Progenitor cell of endocrine pancreas (in vitro differentiated cells): ENCODE results near the gene ZPR1. TPM values are rescaled to one million over a fixed set of nuclear protein-coding genes. Genes with fewer than 3 reads are reported as not detected.
A peak's percentile ranks its signal among the peaks of the same experiment; 100 is the strongest.

Experiments
- DNase-seq: peaks from one replicate; pipeline ENCODE4 v3.0.0; 2021; ENCODE audit warnings: low spot score; ENCODE audit not compliant: unreplicated experiment
- H3K27ac Mint-ChIP-seq: 2 replicates; pipeline ENCODE4 v1.8.0; 2021; ENCODE audit warnings: mild to moderate bottlenecking, moderate library complexity, mixed read lengths
- H3K27me3 Mint-ChIP-seq: 2 replicates; pipeline ENCODE4 v1.8.0; 2021; ENCODE audit warnings: mixed read lengths
- H3K36me3 Mint-ChIP-seq: 2 replicates; pipeline ENCODE4 v1.8.0; 2022; ENCODE audit warnings: mixed read lengths; ENCODE audit not compliant: insufficient read depth
- H3K4me1 Mint-ChIP-seq: 2 replicates; pipeline ENCODE4 v1.8.0; 2021; ENCODE audit warnings: low read depth, mixed read lengths
- H3K4me3 Mint-ChIP-seq: 2 replicates; pipeline ENCODE4 v1.8.0; 2021; ENCODE audit warnings: low read depth, mild to moderate bottlenecking, moderate library complexity, mixed read lengths
- H3K9me3 Mint-ChIP-seq: 2 replicates; pipeline ENCODE4 v1.8.0; 2021; ENCODE audit warnings: low read depth, mixed read lengths
- CTCF ChIP-seq: fragments of 200-600 bp; sonication (generic); IDR thresholded peaks from one replicate; pipeline ENCODE4 v1.5.0; 2021; ENCODE audit warnings: antibody characterized with exemption, mild to moderate bottlenecking; ENCODE audit not compliant: unreplicated experiment
- total RNA-seq: library from RNA; stranded (reverse); gene quantifications from 2 replicates; pipeline ENCODE4 v1.2.1, GENCODE V29; 2021

The ZPR1 gene
- total RNA-seq, 1 donor from 2014 or later, result 48.6 TPM

DNA sequence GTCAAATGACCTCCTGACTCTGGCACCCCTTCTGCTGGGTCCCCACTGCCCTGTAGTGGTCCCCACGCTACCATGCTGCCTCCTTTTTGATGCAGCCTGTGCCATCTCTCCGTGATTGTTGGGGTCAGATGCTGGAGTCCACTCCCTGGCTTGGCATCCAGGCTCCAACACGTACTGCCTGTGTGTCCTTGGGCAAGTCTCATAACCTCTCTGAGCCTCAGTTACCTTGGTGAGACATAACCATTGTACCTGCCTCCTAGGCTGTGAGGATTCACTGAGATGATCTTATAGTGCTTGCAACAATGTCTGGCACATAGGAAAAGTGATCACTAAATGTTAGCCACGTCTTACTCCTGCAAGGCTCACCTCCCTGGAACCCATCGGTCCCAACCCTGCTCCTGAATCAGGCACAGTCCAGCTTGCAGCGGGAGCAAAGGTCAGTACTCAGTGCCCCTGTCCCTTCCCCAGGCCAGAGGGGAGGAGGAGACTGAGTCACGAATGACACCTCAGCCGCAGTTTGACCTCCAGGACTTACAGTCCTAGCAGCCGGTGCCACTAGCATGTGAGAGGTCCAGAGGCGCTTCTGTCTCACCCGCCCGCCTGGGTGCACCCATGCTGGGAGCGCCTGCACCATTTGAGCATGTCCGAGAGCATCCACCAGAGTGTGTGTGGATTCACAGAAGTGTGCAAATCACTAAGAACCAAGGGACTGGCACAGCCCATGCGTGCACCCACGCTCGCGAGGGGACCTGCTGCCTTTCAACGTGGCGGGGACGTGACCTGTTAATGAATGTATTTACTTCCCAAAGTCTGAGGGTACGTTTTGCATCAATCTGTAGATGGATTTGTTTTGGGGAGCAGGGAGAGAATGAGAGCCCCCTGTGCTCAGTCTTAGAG is 38.3 kb upstream of the ZPR1 start:
- Mint-ChIP-seq H3K27me3 (peaks cover 12% of the 10 kb centered on the region), H3K4me3 (no peak overlapping the region), H3K36me3 (no peaks in the 10 kb centered on the region), H3K4me1 (peaks cover 20% of the 10 kb centered on the region), H3K9me3 (no peaks in the 10 kb centered on the region), H3K27ac (peak overlapping the region; percentile 85)
- DNase-seq, result no peak
- no peak for TF ChIP-seq CTCF

DNA sequence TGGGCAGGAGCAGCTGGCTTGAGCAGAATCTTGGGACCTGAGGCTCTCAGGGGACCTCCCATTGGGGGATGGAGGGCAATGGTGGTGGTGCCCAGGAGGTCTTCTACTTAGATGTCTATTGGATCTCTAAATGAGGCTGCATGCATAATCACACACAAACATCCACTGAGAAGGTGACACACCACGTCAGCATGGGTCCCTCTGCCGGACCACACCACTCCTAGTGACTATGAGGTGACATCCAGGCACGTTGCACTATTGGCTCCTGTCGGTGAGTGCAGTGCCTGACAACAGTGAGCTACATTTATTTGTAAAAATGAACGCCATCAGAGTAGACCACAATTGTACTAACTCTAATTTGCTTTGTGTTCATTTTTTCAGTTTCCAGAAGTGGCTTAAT is 37.6 kb upstream of the ZPR1 start:
- H3K4me1 Mint-ChIP-seq, result peaks cover 20% of the 10 kb centered on the region
- no peaks in the 10 kb centered on the region for H3K9me3 Mint-ChIP-seq
- TF ChIP-seq CTCF, result no peak
- H3K36me3 Mint-ChIP-seq, result no peaks in the 10 kb centered on the region
- H3K27ac Mint-ChIP-seq, result no peak overlapping the region
- no peak overlapping the region for H3K4me3 Mint-ChIP-seq
- H3K27me3 Mint-ChIP-seq, result peaks cover 14% of the 10 kb centered on the region
- no peak for DNase-seq

DNA sequence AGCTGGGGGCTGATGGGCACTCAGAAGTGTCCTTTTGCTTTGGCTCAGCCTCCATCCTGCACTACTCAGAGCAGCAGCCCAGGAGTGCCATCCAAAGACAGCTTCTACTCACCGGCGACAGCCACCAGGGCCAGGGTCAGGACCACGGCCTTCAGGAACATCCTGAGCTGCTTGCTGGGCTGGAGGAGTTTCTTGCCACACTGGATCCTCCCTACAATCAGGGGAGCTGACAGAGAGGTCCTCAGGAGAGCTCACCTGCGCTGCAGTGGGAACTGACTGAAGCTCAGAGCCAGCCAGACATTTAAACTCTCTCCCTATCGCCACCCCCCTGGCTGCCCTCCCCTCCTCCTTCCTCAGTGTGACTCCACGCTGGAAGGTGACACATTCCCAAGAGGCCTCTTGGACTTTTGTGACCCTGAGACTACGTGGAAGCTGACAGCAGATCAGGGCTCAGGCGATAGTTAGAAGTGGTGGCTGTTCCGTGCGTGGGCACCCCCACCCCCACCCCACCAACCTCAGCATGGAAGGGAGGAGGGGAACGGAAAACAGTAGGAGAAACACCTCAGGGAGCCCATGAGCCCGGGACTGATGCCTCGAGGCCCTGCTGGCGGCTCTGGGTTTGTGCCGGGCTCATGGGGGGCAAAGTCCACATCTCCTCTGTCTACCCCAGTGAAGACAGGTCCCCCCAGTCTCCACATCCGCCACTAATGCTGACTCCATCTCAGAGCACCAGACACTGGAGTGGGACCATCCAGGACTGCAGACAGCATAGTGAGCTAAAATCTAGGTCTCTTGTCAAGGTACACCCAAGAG is 35.4 kb upstream of the ZPR1 start, which contains the start of gene APOA4:
Gene APOA4 (minus strand): TSS at position 274 of the 813 bp plus-strand sequence. CDS start 113 bp downstream, at position 161.
- no peak for DNase-seq
- TF ChIP-seq CTCF, result no peak
- H3K36me3 Mint-ChIP-seq, result no peaks in the 10 kb centered on the region
- peaks cover 15% of the 10 kb centered on the region for H3K27me3 Mint-ChIP-seq
- H3K27ac Mint-ChIP-seq, result no peak within 1 kb of the TSS
- peaks cover 14% of the 10 kb centered on the region for H3K4me1 Mint-ChIP-seq
- H3K4me3 Mint-ChIP-seq, result no peak within 1 kb of the TSS
- no peaks in the 10 kb centered on the region for H3K9me3 Mint-ChIP-seq

DNA sequence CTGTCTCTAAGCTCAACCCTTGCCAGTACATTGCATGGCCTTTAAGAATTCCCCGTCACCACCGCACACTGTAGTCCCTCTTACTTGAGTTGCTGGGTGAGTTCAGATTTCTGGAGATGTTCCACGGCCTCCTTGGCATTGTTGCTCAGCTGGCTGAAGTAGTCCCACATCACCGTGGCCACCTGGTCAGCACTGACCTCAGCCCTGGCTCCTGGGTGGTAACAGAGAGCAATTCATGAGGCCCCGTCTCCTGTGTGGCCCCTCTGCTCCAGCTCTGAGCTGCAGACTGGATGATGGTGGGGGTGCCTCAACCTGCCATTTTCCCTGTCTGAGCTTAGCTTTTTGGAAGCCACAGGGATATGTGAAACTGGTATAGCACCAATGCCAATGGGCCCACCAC is 34.8 kb upstream of the ZPR1 start:
- Mint-ChIP-seq H3K4me3 (no peak overlapping the region), H3K27ac (no peak overlapping the region), H3K36me3 (no peaks in the 10 kb centered on the region), H3K4me1 (peaks cover 14% of the 10 kb centered on the region), H3K27me3 (peaks cover 15% of the 10 kb centered on the region), H3K9me3 (no peaks in the 10 kb centered on the region)
- DNase-seq, result no peak
- TF ChIP-seq CTCF, result no peak
